GM08714 (cell line): Measurements from ENCODE around the gene TREML4.

Experiments
- H3K4me3 ChIP-seq: fragments of 200-500 bp; sonication (Bioruptor generic); 2 replicates; pipeline ENCODE4 v1.5.1; 2014; ENCODE audit warnings: mild to moderate bottlenecking, low read length, inconsistent platforms
- ZNF274 ChIP-seq: IDR thresholded peaks from 2 replicates; pipeline ENCODE4 v1.6.1; 2012; ENCODE audit warnings: mild to moderate bottlenecking, low read depth, low read length

TREML4 gene

GRCh38 chr6:41197234-41197633 is 30.9 kb upstream of the TREML4 start:
- no peak for TF ChIP-seq ZNF274
- no peak overlapping the region for H3K4me3 ChIP-seq

GRCh38 chr6:41199552-41200246 is 28.4 kb upstream of the TREML4 start:
- H3K4me3 ChIP-seq, result no peak overlapping the region; the same call in 1 of the 2 replicates
- no peak for TF ChIP-seq ZNF274

- TF ChIP-seq ZNF274, result no peak
- H3K4me3 ChIP-seq, result peak overlapping the region; percentile 21; the same call in 1 of the 2 replicates
Observed at GRCh38 chr6:41200296-41200900, 27.8 kb upstream of the TREML4 start.

- no peak for TF ChIP-seq ZNF274
- H3K4me3 ChIP-seq, result peak within 1 kb of the TSS; percentile 21; the same call in 1 of the 2 replicates
Observed at GRCh38 chr6:41200901-41201763, 27.0 kb upstream of the TREML4 start, which contains the start of gene TREML2. TSS of gene TREML2 (minus strand) at chr6:41201149. CDS start at chr6:41201008, 141 bp downstream.

- H3K4me3 ChIP-seq, result no peak overlapping the region; the same call in 1 of the 2 replicates
- no peak for TF ChIP-seq ZNF274
Observed at GRCh38 chr6:41201764-41202173, 26.4 kb upstream of the TREML4 start.

- no peak for TF ChIP-seq ZNF274
- no peak overlapping the region for H3K4me3 ChIP-seq
Observed at GRCh38 chr6:41204156-41204555, 24.0 kb upstream of the TREML4 start.

GRCh38 chr6:41208439-41209106 is 19.6 kb upstream of the TREML4 start:
- no peak for TF ChIP-seq ZNF274
- no peak overlapping the region for H3K4me3 ChIP-seq

GRCh38 chr6:41209547-41210320 is 18.4 kb upstream of the TREML4 start:
- TF ChIP-seq ZNF274, result no peak
- H3K4me3 ChIP-seq, result no peak overlapping the region

GRCh38 chr6:41214559-41215238 is 13.4 kb upstream of the TREML4 start:
- TF ChIP-seq ZNF274, result no peak
- H3K4me3 ChIP-seq, result no peak overlapping the region

GRCh38 chr6:41215777-41216176 is 12.4 kb upstream of the TREML4 start:
- TF ChIP-seq ZNF274, result no peak
- H3K4me3 ChIP-seq, result no peak overlapping the region

GRCh38 chr6:41216616-41217015 is 11.5 kb upstream of the TREML4 start:
- TF ChIP-seq ZNF274, result no peak
- H3K4me3 ChIP-seq, result no peak overlapping the region

- no peak overlapping the region for H3K4me3 ChIP-seq
- no peak for TF ChIP-seq ZNF274
Observed at GRCh38 chr6:41222045-41222444, 6.1 kb upstream of the TREML4 start.

- TF ChIP-seq ZNF274, result no peak
- H3K4me3 ChIP-seq, result no peak overlapping the region
Observed at GRCh38 chr6:41222513-41222912, 5.6 kb upstream of the TREML4 start.
